HG03045 (cell line): ENCODE data around the gene RAE1.

ENCODE experiments used
- ATAC-seq: cut with Tn5 transposase; IDR thresholded peaks from one replicate; pipeline ENCODE4 v1.9.1; 2021; ENCODE audit warnings: mild to moderate bottlenecking, moderate library complexity; ENCODE audit not compliant: unreplicated experiment

RAE1 gene

GRCh38 chr20:57398231-57398821 lies 47.3 kb downstream of the RAE1 start:
- peak; percentile 52 for ATAC-seq

GRCh38 chr20:57398901-57399535 lies 48.0 kb downstream of the RAE1 start:
- ATAC-seq: no peak

DNA sequence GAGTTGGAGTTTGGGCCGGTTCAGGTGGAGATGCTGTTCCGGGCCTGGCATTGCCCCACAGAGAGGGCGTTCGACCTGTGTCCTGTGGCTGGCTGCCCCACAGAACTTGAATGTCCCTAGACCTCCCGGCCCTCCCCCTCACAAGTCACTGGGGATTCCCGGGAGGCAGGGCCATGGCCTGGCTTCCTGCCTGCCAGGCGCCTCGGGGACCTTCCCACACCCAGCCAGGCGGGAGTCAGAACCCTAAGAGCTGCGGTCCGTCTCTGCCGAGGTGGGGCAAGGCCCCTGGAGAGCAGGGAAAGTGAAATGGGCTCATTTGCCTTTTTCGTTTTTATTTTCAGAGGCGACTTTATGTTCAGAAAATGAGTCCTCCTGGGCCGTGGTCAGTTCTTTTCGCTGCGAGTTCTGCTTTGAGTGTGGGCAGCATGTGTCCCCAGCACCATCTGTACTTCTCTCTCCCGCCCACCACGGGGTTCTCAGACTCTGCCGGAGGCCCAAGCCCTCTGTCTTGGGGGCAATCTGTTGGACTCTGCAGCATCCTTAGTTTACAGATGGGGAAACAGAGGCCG lies 48.6 kb downstream of the RAE1 start:
- ATAC-seq: peak; percentile 47

- no peak for ATAC-seq
Measured at GRCh38 chr20:57400231-57400701, 49.2 kb downstream of the RAE1 start.

DNA sequence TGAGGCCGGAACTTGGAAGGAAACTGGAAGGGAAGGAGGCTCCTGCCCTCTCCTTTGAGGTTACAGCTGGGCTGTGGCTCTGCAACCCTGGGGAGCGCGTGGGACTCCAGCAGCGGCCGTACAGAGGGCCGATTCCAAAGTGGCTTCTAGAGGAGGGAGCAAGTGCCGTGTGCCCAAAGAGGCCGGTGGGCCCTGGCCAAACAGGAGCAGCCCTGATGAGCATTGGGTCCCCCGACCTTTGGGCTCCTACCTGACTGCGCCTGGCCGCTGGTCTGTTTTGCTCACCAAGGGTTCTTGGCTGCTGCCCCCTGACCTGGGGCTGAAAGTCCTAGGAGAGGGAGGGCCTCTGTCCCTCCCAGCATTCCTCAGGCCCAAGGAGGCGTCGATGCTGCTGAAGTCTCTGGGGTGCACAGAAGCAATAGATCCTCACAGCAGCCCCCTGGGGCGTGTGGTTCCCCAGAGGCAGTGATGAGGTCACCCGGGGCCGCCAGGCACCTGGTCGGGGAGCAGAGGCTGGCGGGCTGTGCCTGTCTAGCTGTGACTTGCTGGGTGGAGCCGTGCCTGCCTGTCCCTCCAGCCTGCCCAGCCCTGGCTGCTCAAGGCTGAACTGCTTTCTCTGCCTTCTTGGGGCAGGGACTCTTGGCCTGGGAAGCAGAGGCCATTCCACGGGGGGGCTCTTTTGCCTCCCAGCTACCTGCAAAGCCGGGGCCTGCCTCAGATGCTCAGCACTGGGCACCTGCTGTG lies 49.9 kb downstream of the RAE1 start:
- no peak for ATAC-seq

DNA sequence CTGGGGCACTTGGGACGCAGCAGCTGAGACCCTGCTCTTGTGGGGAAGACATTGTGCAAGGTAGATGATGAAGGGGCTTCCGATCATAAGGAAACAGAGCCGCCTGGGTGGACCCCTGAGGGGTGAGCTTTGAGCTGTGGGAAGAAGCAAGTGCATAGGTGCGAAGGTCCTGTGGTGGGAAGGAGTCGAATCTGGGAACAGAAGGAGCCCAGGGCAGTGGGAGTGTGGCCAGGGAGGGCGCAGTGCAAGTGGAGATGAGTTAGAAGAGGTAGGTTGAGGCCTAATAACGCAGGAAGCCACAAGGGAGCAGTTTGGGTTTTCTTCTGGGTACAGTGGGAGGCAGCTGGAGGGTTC lies 50.5 kb downstream of the RAE1 start:
- ATAC-seq: no peak

- no peak for ATAC-seq
Measured at GRCh38 chr20:57402206-57403125, 51.4 kb downstream of the RAE1 start.

- ATAC-seq: no peak
Measured at GRCh38 chr20:57403216-57403615, 52.2 kb downstream of the RAE1 start.

- no peak for ATAC-seq
Measured at GRCh38 chr20:57404006-57404405, 53.0 kb downstream of the RAE1 start.

DNA sequence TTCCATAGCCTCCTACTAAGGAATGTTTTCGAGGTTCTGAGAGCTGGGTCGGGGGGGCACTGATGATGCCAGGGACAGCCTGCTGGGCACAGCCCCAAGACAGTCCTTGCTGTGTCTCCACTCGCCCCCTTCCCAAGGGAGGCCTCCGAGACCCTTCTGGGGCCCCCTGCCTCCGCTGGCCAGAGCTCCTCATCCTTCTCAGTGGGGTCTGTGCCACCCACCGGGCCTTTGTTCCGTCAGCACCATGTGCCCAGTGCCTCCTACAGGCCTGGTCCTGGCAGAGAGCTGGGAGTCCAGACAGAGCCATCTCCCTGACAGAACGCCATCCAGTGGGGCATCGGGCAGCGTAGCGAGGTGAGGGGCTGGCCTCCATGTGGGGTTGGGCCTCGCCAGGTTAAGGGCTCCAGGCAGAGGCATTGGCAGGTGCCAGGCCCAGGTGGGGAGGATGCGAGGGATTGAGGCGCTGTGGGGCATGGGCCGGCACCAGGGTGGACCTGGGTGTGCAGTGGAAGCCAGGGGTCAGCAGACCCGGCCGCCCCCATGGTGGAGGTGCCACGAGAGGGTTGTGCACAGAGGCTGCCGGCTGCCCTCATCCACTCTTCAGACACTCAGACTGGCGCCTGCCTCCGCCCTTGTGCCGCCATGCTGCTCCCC lies 53.5 kb downstream of the RAE1 start:
- ATAC-seq: no peak

GRCh38 chr20:57405236-57406016 lies 54.4 kb downstream of the RAE1 start:
- ATAC-seq: no peak

DNA sequence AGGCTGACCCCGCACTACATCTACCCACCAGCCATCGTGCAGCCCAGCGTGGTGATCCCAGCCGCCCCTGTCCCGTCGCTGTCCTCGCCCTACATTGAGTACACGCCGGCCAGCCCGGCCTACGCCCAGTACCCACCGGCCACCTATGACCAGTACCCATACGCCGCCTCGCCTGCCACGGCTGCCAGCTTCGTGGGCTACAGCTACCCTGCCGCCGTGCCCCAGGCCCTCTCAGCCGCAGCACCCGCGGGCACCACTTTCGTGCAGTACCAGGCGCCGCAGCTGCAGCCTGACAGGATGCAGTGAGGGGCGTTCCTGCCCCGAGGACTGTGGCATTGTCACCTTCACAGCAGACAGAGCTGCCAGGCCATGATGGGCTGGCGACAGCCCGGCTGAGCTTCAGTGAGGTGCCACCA lies 56.5 kb downstream of the RAE1 start:
- ATAC-seq: no peak

GRCh38 chr20:57408131-57408530 lies 57.1 kb downstream of the RAE1 start:
- no peak for ATAC-seq

DNA sequence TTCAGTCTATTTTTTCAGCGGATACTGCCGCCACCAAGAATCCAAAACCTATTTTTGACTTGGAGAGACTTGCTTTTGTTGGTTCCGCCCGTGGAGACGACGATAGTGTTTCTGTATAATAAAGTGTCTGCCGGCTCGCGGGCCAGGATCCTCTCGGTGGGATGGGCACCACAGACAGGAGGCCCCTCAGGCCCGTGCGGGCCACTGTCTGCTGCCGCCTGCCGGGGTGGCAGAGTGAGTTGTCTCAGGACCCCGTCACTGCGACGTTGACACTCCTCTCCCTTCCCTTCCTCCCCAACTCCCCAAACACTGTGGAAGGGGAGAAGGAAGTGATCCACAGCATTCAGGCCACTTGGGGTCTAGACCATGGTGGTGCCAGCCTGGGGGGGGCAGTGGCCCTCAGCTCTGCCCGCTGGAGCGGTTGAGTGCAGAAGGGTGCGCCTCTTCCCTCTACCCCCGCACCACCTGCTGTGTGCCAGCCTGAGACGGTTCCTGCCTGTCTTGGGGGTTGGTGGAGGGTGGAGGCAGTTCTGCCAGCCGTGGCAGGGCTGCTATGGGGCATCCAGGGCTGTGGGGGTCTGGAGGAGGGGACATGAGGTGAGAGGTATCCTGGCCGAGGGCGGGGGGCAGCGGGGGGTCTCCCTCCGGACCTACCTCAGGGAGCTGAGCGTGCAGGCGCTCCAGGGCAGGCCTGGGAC lies 57.6 kb downstream of the RAE1 start:
- no peak for ATAC-seq

DNA sequence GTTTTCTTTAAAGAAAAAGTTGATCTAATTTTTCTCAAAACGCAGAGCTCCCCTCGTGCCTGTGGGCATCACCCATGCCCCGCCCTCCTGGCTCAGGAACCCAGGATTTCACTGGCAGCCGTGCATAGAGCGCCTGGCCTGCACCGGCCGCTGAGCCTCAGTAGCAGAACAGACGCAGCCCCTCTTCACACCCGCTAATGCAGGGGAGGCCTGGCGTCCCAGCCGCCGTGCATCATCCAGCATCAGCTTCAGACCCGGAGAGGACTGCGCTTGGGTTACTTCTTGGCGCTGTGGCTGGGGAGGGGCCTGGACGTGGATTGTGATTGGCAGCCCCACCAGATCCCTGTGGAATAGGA lies 58.2 kb downstream of the RAE1 start:
- no peak for ATAC-seq

DNA sequence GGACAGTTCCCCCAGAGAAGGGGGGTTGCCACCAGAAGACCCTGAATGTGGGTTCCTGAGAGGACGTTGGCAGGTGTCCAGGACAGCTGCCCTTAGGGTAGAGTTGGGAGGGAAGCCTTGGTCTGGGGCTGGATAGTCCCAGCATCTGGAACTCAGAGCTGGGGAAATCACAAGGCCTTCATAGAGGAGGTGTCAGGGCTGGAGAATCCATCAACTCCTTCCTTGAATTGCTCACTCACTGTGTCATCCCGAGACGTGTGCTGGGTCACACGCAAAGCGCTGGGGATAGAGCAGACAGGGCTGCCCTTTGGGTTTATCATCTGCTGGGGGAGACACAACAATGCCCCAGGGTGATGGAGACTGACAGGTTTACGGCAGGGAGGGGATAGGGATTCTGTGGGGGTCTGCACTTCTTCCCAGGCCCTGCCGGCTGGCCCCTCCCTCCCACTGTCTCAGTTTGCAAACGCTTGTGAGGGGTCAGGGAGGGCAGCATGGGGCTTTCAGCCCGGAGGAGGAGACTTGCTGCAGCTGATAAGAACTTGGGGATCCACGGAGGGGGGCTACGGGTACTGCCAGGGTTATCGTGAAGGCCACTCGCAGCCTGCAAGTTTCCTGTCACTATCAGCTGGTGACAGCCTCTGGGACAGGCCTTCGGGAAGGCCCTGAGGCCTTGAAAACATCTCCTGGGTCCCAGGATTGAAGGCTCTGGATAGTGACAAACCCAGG lies 58.8 kb downstream of the RAE1 start:
- no peak for ATAC-seq

DNA sequence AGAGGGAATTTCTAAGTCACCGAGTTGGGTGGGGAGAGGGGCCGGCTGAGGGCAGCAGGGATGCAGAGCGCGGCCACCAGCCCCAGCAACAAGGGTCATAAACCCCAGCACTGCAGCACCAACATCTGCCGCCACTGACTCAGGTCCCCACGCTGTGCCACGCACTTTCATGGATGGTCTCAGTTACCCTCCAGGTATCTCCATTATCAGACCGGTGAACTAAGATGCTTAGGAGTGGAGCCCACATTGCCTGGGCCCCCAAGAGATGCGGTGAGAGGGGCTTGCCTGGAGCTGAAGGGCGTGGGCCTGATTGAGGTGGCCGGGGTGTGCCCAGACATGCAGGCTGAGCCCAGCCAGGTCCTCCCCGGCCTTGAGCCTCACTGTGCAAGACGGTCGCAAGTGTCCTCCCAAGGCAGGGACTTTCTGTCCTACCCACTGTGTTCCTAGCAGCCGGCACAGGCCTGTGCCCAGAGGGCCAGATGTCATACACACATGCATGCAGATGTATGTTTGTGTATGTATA lies 59.4 kb downstream of the RAE1 start:
- ATAC-seq: no peak

DNA sequence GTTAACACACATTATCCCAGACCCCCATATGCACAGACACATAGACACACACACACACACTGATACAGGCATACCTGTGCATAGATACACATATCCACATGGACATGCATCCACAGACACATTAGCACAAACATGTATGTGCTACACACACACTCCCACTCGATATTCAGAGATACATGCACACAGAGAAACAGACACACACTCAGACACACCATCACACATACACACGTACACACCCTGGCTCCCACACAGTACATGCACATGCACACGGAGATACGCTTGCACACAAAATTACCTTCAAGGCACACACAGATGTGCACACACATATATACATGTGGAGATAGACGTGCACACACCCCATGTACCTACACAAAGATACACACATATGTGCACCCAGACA lies 59.9 kb downstream of the RAE1 start:
- no peak for ATAC-seq
